GM21381 (cell line): Measurements from ENCODE around the gene APLNR.

Experiments
- ATAC-seq: cut with Tn5 transposase; IDR thresholded peaks from one replicate; pipeline ENCODE4 v1.9.1; 2021; ENCODE audit warnings: mild to moderate bottlenecking, moderate library complexity; ENCODE audit not compliant: unreplicated experiment

The APLNR gene

DNA sequence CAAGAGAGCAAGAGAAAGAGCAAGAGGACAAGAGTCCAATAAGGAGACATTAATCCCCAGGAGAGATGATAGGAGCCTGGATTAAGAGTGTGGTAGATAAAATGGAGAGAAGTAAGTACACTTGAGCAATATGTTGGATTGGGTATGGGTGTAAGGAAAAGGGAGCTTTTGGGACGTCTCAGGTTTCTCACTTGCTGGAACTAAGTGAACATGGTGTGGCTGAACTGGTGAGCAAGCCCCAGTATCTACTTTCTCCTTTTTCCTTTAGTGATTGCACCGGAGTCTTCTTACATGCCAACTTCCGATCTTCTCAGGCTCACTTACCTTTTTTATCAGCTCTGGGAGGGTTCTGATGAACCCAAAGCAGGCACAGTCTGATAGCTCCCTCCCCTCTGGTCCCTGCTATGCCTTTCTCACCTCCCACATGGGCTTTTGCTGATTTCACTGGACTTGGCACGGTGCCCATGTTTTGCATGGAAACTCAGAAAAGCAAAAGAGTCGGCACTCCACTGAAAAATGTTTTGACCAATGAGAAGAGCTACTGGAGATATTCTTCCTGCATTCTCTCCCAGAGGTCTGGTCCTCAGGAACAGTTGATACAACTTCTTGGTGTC, 14.5 kb upstream of the APLNR start:
- ATAC-seq, result no peak

DNA sequence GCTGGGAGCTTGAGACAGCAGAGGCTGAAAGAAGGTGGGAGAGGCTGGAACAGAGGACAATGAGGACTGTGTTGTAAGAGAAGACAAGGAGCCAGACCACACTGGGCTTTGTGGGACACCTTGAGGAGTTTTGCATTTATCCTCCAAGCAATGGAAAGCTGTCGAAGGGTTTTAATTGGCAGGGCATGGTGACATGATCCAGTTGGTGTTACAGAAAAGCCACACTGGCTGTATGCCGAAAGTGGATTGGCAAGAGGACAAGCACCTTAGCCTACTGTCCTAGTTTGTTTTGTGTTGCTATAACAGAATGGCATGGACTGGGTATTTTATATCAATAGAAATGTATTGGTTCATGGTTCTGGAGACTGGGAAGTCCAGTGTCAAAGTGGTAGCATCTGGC, 14.0 kb upstream of the APLNR start:
- ATAC-seq, result no peak

DNA sequence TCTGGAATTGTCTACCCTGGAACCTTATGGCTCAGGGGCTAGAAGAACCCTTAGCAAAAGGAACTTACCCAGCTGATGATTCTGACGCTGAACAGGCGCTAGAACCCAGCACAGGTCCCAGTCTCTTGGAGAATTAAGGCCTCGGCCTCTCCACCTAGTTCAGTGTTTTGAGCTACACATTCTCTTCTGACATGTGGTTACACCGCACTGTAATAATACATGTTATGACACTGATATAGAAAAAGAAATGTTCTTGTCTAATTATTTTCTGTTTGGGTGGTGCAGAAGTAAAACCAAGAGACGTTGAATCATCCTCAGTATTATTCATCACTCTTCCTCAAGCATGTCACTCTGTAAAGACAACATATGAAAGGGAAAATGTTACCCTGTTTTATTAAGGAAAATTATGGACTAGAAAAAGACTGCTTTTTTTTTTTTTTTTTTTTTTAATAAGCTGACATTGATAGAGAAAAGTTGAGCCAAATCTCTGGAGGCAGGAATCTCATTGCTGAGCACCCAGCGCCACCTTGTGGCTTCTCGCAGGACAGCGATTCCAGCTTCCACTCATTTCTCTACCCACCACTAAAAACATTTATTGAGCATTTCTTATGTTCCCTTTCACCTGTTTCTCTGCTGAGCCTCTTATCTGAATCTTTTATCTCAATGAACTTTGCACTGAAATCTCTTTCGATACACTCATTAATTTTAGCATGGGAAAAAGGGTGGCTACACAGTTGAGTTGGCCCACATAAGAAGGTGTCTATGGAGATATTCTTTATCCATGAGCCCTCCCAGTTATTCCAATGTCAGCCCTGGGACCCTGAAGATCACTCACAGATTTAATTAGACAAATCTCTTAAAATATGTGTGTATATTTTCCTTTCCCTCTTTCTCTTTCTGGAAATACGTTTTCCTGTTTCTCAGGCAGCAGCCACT, 12.6 kb upstream of the APLNR start:
- ATAC-seq, result peak; percentile 69

DNA sequence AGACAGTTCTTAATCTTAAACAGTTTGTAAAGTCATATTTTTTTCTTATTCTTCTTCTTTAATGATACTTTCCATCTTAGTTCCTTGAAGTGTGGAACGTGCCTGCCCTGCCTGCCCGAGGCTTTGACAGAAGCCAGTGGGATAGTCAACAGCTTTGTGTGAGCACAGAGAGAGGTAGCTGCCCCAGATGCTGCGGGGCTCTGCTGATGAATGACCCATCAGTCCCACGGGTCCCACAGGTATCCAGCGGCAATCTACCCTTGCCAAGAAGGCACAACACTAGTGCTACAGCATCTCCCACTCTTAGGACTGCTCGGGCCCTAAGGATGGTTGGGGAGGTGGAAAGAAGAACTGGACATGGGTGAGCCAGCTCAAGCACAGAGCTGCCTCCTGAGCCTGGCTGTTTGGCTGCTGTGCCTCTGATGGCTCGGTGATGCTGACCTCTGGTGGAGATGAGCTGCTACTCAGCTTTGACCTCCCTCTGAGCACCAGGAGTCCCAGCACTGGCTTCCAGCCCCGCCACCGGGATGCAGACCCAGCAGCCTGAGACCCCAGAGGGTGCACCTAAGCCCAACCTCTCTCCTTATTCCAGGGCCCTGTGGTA, 11.8 kb upstream of the APLNR start:
- peak; percentile 69 for ATAC-seq

DNA sequence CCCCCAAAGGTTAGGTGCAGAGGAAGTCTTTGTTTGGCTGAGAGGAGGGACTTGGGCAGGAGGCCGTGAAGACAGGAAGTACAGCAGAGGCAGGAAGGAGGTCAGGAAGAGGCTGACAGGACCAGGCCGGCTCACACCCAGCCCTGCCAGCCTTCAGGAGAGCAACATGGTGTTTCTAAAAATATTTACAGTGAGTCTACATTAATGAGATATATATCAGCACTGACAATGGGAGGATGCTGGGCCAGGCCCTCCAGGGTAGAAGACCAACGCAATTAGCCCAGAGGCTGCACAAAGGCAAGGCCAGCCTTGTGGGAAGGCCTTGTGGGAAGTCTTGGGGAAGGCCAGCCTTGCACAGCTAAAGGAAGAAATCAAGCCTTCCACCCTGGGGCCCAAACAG, 7.9 kb upstream of the APLNR start:
- no peak for ATAC-seq

DNA sequence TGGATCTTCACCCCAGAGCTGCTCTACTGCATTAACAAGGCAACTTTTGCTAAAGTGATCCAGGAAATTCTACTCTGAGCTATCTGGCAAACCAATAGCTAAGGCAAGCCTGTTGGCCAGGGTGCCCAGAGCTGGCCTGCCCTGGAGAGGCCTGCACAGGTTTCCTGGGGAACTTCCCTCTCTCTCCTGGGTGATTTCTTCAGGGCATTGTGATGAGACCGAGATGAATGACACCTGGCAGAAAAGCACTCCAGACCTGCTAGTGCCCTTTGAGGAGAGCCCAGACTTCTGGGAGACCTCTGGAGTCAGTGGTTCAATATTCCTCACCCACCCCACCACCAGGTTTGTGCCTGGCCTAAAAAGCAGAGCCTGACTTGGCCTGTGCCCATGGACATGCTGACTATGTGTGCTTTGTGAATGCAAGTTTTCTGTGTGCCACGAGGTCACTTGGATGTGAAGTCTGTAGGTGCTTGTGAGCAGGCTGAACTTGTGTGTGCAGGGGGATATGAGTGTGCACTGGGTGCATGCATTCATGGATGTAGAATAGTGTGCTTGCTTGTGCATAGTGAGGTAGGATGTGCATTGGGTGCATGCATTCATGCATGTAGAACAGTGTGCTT, 4.4 kb upstream of the APLNR start:
- no peak for ATAC-seq

DNA sequence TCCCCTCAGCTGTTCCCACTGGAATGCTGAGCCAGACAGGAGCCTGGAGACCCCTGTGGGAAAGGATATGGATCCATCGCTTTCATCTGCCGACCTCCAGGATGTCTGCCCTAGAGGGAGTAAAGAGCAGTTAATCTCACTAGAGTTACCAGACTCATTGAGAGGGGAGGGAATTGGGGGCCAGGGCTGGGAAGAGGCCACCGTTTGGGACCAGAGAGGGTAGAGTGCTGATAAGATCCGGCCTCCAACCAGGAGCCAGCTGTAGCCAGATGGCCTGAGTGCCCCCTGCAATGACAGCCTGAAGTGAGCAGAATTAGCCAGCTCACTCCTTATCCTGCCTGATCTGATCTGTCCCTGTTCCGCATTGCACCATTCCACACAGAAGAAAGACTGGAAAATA, 3.7 kb upstream of the APLNR start:
- ATAC-seq, result no peak

DNA sequence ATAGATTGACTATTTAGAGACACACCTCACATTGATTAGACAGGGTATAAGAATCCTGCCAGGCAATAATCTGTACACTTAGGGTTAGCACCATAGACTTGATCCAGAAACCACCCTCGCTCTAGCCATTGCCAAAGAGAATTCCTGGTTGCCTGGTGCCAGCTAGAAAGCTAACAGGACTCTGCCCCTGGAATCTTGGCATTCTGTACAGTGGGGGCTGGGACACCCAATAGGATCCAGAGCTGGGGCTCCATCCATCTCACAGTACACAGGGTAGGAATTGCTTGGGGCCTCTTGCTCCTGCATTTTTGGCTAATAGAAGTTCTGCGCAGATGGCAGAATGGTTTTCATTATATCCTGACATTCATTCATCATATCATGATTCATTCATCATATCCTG, 3.0 kb upstream of the APLNR start:
- no peak for ATAC-seq

DNA sequence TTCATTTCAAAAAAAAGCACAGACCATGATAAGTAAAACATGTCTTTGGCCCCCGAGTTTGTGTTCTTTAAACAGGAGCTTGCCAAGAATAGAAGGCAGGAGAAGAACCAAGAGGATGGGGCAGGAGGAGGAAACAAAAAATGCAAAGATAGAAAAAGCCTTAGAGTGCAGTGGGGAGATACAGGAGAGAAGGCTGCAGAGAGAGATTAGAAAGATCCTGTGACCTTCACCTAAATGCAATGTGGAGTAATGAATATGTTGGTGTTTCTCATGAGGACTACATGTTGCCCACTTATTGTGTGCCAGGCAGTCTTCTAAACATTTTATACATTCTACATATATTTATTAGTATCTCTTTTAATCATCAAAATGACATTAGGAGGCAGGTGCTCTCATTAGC, 2.3 kb upstream of the APLNR start:
- no peak for ATAC-seq

DNA sequence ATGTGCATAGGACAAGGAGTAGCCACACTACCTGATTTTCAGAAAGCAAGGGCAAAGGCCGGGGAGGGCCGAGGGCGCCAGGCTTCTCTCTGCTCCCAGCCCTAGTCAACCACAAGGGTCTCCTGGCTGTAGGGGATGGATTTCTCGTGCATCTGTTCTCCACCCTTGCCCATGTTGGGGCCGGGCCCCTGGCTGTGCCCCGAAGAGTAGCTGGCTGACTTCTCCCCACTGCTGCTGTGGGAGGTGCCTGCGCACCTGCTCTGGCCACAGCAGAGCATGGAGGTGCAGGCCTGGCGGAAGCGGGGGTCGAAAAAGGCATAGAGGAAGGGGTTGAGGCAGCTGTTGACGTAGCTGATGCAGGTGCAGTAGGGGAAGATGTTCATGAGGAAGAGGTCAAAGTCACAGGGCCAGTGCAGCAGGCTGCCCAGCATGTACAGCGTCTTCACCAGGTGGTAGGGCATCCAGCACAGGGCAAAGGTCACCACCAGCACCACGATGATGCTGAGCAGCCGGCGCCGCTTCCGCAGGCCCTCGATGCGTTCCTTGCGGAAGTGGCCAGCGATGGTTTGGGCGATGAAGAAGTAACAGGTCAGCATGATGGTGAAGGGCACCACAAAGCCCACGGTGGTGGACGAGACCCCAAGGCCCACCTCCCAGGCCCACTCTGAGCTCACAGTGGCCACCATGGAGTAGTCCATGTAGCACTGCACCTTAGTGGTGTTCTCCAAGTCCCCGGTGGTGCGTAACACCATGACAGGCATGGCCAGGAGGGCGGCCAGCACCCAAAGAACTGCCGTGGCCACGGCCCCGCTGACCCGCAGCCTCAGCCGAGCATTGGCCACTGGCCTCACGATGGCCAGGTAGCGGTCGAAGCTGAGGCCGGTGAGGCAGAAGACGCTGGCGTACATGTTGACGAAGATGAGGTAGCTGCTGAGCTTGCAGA, 1.0 kb downstream of the APLNR start:
- no peak for ATAC-seq

DNA sequence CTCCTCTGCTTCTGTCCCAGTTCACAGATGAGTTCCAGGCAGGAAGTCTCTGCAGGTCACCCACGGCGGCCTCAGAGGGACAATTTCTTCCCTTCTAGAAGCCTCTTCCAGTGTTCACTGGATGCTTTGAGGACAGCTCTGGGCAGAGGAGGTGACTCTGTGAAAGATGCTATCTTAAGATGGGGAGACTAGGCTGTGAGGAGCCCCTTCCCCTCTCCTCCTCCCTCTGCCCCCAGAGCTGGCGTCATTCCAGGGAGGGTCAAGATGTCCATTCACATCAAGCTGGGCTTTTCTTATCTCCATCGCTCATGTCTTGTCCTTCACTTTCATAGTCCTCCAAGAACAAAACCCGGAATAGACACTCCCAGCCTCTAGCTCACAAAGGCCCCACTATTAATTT, 3.3 kb downstream of the APLNR start:
- no peak for ATAC-seq

DNA sequence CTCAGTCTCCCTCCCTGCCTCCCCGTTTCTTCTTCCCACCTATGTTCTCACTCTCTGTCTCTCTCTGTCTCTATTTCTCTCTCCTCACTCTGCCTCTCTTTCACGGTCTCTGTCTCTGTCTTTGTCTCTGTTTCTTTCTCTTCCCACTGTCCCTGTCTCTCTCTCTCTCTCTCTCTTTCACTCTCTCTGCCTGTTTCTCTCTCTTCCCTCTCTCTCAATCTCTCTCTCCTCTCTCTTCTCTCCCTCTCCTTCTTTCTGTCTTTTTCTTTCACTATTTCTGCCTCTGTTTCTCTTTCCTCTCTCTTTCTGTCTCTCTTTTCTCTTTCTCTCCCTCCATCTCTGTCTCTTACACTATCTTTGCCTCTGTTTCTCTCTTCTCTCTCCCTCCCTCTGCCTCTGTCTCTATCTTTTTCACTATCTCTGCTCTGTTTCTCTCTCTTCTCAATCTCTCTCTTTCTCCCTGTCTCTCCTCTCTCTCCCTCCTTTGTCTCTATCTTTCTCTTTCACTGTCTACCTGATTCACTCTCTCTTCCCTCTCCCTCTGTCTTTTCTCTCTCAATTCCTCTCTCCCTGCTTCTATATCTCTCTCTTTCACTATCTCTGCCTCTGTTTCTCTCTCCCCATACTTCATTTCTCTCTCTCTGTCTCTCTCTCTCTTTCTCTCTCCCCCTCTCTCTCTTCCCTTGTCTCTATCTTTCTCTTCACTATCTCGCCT, 5.4 kb downstream of the APLNR start:
- no peak for ATAC-seq

DNA sequence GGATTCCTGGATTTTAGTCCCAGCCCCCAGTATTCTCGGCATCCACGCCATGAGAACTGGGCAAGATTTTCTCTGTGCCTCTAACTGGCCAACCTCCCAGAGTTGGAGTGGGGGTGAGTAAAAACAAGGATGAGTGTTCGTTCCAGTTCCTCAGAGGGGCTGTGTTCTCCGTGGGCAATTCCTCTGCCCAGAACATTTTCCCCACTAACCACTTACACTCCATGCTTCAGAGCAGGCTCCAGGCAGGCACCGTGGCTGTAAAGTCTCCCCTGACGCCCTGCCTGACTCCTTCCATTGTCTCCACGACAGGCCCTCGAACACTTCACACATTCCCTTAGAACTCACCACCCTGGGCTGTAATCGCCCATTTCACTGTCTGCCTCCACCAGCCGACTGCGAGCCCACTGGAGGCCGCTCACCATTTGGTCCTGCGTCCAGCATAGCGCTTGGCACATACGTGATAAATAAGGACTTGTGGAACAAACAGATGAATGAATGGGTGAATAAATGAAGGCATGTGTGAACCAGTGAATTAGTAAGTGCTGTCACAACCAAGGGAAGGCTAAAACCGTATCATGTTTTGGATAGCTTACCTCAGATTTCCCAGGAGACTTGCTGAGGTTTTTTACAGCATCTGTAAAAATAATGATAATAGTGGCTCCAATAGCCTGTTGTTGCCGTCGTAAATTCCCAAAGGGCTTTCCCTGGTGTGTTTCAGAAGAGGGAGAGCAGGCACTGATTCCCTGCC, 6.1 kb downstream of the APLNR start:
- ATAC-seq, result no peak

DNA sequence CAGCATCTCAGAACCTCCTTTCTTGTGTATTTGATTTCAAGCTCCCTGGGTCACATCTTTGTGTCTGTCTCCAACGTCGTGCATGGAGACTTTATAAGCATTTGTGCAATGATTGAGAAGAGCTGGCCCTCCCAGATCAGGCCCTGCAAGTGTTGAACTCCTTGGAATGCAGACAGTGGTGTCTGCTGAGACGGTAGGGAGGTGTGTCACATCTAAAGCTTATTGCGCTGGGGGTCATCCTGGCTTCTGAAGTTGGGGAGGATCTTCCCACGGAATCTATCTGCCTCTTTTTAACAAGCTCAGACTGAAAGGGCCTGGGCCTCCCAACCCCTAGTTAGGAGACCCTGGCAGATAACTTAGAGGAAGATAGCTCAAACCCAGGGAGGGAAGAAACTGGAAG, 6.7 kb downstream of the APLNR start:
- ATAC-seq, result no peak

DNA sequence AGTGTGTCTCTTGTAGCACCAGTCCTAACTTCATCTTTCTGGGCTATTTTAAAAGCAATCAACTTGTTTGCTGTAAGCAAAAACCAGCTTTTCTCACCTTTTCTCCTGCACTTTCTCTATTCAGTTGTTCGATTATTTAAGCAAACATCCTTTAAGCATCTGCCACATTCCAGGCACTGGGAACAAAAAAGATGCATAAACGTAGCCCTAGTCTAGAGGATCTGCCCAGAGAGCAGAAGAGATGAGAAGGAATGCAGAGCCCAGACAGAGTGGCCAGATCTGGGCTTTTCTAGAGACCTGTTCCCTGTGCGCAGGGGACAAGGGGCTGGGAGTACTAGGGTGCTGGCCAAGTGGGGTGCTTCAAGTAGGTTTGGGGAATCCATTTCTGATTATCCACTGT, 8.4 kb downstream of the APLNR start:
- no peak for ATAC-seq

DNA sequence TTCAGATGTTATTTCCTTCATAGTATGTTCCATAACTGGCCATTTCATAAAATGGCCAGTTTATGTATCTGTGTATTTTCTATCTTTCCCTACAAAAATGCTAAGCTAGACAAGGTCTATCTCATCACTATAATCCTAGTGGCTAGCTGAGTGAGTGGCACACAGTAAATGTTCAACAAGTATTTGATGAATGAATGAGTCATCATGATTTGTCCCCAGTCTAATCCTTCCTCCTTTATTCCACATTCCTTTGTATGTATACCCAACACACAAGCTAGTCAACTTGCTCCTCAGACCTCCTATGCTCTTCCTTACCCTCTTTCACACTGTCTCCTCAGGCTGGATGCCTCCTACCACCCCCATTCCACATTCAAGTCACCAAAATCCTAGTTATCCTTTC, 12.5 kb downstream of the APLNR start:
- ATAC-seq, result no peak

DNA sequence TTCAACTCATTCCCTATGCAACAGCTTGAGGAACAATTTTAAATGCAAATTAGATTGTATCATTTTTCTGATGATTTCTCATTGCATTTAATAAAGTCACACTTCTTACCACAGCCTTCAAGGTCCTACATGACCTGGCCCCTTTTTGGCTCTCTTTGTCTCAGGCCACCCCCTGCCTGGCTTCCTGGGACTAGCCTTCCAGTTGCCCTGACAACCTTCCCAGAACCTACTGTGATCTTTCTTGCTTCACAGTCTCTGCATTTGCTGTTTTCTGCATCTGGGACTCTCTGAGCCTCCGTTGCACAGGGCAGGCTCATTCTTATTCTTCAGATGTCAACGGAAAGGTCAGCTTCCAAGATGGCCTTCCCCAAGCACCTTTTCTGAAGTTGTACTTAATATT, 12.9 kb downstream of the APLNR start:
- ATAC-seq, result no peak

DNA sequence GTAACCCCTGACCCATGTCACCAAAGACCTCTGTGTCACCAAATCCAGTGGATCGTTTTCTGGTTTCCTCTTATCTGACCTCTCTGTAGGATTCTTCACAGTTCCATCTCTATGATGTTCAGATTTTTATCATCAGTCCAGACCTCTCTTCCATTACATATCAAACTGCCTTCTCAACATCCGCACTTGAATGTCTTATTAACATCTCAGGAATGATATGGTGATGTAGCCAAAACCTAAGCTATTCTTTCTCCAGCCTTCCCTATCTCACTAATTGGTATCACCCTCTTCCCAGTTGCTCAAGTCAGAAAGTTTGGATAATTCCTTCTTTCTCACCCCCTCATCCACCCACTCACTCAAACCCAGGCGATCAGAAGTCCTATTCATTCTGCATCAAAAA, 13.4 kb downstream of the APLNR start:
- ATAC-seq, result no peak

DNA sequence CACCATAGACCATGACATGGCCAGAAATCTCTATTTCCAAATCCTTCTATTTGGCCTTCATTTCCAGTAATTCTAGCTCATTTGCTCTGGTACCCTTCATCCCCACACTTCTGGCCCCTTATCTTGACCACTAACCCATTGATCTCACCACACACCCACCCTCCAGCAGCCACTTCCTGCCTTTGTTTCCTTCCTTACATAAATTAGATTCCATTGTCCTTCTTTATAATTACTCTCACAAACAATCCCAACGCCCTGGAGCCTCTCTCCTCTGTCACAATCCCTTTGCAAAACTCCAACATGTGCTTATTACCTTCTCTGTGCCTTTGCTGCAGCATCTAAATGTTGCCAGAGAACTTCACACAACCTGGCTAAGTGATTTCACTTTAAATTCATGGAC, 14.8 kb downstream of the APLNR start:
- ATAC-seq, result no peak
